HG03442 (cell line): Measurements from ENCODE around the gene BNIP3.
"Not testable (repeated sequence)": the region's sequence is repeated elsewhere in the genome, so short reads cannot be mapped to it uniquely, and the experiment has no call there.

Source experiments
- ATAC-seq: cut with Tn5 transposase; IDR thresholded peaks from one replicate; pipeline ENCODE4 v1.9.1; 2021; ENCODE audit warnings: mild to moderate bottlenecking, moderate library complexity; ENCODE audit not compliant: unreplicated experiment

Gene BNIP3

DNA sequence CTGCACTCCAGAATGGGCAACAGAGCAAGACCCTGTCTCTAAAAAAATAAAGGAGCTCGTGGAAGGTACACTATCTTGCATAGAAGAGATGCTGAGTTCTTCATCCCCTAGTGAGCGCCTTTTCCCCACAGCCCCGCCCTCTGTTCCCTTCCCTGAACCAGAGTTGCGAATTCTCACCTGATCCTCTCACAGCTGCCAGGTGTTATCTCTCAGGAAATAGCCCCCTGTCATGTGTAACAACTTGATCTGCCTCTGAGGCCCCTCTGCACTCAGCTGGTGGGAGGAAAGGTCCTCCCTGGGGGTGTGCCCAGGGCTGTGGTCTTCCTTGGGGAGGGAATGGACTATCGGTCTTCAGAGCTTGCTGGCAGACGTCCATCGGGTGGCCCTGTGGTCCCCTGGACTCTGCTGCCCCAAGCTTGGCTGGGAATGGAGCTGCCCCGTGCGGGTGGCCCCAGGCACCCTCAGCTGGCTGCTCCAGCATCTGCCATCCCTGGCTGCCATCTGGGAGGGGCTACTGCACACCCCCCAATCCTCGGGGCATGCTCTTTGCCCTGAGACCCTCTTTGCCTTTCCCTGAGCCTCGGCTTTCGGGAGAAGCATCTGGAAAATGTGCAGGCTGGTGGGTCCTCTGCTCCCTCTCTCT, 21.7 kb upstream of the BNIP3 start:
- no peak for ATAC-seq

DNA sequence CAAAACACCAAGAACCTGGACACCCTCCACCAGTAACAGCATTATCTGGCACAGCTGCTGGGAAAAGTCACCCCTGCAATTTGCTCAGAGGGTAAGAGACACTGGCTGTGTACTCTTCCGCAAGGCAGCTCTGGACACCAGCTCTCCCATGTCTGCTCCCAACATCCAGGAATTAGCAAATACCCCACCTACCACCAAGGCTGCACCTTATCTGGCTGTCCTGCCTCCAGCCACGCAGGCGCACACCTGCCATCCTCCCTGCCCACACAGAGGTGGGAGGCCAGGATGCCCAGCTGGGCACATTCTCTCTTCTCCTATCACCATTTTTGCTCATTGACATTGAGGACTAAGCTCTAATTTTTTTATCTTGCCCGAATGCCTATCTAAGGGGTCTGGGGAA, 20.3 kb upstream of the BNIP3 start:
- no peak for ATAC-seq

DNA sequence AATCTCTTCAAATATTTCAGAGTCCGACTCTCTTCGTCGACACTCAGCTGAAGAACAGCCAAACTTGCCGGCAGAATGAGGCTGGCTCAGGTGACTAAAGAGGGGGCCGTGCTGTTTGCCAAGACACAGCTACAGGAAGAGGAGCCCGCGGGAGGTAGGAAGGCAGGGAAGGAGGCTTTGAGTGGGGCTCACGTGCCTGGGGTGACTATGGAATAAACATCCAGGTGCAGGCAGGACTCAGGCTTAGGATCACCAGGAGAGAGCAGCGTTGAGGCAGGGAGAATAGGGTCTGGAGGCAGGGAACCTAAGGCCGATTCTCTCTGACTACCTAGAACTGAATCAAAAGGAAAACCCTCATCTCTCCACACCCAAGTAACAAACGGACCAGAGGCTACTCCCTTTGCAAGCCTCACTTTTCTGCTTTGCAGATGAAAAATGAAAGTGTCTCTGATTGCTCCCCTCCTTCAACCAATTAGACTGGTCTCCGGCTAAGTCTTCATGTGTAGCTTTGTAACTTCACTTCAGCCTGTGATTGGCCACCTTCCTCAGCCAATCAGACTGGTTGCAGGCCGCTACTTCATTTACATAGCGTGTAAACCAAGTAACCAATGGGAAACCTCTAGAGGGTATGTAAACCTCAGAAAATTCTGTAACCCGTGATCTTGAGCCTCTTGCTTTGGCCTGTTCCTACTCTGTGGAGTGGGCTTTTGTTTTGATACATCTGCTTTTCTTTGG, 19.7 kb upstream of the BNIP3 start:
- ATAC-seq: no peak

DNA sequence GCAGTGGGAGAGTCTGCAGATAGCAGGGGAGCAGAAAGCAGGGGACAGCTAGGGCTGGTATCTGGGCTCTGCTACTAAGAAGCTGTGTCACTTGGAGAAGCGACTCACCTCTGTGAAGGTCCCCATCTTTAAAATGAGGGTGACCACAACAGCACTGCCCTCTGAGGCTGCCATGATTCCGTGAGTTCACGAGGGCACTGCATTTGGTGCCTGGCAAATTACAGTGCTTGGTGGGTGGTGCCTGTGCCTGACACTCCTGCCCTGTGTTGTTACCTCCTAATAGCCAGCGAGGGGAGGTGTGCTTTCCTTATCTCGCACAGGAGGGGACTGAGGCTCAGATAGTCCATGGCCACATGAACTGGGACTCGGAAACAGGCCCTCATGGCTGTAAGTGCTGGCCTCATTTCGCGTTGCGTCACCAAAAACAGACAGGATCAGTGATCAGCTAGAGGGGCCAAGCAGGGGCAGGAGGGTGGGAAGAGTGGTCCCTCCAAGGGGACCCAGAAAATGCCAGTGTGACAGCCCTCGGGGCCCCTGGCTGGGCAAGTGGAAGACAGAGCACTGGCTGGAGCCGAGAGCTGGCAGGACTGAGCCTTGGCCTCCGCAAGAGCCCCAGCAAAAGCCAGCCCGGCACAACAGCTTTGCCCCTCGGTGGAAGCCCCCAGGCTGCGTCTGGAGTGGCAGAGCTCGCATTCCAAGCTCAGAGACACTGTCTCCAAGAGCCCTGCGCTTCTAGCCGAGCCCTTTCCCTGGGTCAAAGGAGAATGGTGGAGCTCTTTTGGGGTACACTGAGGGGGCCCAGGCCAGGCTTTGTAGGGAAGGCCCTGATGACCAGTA, 17.3 kb upstream of the BNIP3 start:
- ATAC-seq: no peak

GRCh38 chr10:131998050-131998844, 16.5 kb upstream of the BNIP3 start:
- ATAC-seq: no peak

- ATAC-seq: no peak
Observed at GRCh38 chr10:131997366-131998049, 15.8 kb upstream of the BNIP3 start.

DNA sequence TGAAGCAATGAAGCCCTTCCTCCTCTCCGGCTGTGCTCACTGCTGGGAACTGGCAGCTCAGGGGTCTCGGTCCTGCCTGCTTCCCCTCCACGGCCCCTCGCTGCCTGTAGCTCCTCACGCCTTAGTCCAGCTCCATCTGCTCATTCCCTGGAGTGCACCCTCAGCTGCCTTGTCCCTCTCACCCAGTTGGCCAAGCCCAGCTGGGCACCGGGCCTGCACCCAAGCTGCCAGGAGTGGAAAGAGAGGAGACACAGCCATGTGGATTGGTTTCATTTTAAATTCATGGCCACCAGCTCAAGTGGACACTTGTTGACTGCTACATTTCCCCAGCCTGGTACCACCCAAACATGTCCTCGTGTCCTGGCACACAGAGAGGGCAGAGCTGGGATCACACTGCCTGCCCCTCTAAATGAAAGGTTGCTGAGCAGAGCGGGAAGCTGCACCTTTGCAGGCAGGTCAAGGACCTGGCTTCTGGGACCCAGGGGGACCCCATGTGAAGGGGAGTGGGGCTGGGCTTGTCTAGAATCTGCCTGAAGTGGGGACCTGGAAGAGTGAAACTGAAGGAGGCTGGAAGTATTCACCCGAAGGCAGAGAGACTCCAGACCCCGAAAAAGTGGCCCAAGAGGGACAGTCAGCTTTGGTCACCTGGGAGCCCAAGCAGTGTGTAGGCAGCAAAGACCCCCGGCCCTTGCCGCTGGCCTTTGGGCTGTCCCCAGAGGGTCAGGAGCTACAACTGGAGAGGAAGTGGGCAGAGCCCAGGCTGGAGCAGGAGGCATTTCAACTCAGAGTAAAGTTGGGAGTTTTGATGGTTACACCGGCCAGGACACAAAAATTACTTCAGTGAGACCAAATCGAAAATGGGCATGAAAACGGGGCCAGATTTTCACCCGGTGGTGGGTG, 15.0 kb upstream of the BNIP3 start:
- no peak for ATAC-seq

GRCh38 chr10:131994435-131994834, 12.7 kb upstream of the BNIP3 start:
- no peak for ATAC-seq

DNA sequence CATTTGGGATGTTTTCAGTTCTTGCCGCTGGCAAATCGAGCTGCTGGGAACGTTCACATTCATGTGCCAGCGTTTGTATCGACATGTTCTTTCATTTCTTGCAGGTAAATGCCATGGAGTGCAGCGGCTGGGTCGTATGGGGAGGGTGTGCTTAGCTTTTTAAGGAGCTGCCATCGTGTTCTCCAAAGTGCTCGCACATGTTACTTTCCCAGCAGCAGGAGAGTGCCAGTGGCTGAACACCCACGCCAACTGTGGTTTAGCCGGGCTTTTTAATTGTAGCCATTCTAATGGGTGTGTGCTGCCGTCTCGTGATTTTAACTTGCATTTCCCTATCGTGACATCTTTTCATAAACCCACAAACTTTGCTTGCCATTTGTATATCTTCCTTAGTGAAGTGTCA, 11.6 kb upstream of the BNIP3 start:
- ATAC-seq: no peak

DNA sequence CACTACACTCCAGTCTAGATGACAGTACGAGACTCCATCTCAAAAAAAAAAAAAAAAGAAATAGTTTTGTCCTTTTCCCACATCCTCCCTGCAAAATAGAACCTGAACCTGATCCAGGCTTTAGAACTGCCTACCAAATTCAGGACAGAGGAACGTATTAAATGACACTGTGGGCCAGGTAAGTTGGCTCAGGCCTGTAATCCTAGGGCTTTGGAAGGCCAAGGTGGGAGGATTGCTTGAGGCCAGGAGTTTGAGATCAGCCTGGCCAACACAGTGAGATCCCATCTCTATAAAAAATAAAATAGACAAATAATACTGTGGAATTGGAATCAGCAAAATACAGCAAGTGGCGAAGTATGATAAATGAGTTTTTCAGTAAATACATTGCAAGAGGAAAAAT, 10.0 kb upstream of the BNIP3 start:
- ATAC-seq: no peak

DNA sequence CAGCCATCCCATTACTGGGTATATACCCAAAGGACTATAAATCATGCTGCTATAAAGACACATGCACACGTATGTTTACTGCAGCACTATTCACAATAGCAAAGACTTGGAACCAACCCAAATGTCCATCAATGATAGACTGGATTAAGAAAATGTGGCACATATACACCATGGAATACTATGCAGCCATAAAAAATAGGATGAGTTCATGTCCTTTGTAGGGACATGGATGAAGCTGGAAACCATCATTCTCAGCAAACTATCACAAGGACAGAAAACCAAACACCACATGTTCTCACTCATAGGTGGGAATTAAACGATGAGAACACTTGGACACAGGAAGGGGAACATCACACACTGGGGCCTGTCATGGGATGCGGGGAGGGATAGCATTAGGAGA, 6.1 kb upstream of the BNIP3 start:
- ATAC-seq: not testable (repeated sequence)

GRCh38 chr10:131987301-131987700, 5.6 kb upstream of the BNIP3 start:
- not testable (repeated sequence) for ATAC-seq

GRCh38 chr10:131986851-131987250, 5.1 kb upstream of the BNIP3 start:
- not testable (repeated sequence) for ATAC-seq

- no peak for ATAC-seq
Observed at GRCh38 chr10:131983780-131984179, 2.1 kb upstream of the BNIP3 start.

DNA sequence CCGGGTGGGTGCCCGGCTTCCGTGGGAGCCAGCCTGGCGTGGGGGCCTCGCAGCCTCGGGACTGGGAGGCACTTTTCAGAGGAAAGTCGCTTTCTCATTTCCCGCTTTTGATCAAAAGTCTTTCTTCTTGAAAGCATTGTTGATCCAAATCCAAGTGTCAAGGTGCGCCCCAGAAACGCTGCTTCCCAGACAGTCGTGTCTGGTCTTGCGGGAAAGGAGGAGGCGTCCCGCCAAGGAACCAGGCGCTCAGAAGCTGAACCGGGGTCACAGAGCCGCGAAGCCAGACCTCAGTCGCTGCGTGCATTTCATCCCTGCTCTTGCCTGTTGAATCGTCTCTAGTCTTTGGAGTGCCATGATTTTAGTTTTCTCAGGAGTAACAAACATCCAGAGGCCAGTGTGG, 1.1 kb upstream of the BNIP3 start:
- no peak for ATAC-seq

DNA sequence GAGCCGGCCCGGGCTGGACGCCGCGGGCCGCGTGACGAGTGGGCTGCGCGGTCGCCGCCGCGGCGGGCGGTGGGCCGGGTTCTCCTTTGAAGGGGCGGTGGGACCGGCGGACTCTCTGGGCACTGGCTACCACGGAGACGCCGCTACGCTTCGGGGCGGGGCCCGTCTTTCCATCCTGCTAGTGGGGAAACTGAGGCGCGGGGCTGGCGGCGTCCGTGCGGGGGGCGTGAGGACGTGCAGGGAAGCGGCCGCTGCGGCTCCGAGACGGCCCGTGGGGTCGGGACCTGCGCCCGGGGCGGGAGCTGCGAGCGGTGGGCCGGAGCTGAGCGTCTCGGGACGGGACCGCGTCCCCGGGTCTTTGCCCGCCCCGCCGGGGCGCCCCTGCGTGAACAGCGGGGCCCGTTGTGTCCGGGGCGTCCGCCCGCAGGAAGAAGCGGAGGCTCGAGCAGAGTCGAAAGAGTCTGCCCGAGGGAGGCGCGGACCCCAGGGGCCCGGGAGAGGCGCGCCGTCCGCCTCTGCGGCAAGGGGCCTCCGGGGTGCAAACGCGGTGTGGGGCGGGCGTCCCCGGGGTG, 548 bp upstream of the BNIP3 start:
- ATAC-seq: peak; percentile 17

DNA sequence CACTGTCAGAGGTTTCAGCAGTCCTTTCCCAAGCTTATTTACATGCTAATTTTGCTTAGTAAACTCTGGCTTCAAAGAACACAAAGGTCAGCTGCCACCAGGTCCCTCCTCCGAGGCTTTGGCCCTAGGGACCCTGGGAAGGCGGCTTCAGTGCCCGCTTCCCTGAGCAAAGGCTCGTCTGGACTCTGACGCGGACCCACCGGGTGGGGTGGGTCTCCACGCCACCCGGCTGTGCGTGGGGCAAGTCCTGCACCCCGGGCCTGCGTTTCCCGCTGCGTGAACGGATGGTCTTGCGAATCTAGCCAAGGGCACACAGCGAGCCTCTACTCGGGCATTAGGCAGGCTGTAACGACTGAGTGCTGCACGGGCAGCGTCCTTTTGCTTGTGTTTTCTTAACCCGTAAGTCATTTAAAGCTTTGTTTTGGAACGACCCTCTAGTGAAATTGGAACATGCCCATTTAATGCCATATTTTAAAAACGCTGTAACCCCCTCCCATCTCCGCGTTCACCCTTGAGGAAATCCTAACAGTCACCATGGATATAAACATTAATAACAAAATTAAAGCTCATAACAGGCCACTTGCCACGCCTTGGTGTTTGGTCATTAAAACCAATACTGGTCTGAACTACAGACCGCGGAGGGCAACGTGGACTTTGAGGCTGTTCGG, 828 bp downstream of the BNIP3 start:
- no peak for ATAC-seq

GRCh38 chr10:131980321-131980720, 1.4 kb downstream of the BNIP3 start:
- ATAC-seq: no peak
